NCI-H2196 treated with DMSO at 0.1 percent for 48 hours (cell line): Measurements from ENCODE around the gene CFAP58.

Experiments used
- DNase-seq: peaks from one replicate; lab custom pipeline; 2025; ENCODE audit not compliant: unreplicated experiment; lab: John Stamatoyannopoulos, UW

Gene CFAP58

DNA sequence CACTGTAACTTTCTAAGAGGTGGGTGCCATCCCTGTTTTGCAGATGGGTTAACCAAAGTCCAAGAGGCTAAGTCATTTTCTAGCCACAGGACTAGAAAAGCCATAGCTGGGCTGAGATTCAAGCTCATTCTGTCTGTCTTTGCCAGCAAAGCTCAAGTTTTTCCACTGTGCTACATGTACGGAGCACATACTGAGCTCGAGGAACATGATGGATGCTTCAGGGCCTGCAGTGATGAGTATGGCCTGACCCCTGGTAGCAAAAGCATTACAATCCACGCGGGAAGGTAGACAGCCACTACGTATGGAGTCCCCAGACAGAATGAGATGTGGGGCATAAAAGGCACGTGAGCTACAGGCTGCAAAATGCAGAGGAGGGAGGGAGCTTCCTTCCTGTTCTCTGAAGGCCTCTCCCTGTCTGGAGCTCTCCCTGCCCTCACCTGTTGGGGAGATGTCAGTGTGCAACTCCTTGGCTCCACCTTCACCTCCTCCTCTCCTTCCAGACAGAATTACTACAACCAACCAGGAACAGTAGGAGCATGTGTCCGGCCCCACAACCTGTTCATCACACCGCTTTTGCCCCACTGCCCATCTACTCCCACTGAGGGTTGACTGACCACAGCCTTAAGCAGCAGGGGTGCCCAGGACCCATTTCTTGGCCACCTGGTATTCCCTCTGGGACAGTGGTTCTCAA lies 31.8 kb upstream of the CFAP58 start:
- no peak for DNase-seq

DNA sequence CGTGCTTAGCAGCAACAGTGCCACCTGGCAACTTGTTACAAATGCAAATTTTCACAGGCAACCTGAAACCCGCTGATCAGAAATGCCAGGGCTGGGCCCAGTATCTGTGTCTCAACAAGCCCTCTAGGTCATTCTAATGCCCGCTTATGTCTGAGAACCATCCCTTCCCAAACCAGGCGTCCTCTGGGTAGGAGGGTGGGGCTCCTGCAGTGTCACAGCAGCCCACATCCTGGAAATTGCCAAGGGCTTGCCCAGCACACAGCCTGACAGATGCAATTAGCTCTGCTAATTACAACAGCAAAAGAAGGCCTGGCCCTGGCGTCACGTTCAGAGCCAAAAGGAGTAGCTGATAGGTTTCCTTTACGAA lies 31.2 kb upstream of the CFAP58 start:
- no peak for DNase-seq

DNA sequence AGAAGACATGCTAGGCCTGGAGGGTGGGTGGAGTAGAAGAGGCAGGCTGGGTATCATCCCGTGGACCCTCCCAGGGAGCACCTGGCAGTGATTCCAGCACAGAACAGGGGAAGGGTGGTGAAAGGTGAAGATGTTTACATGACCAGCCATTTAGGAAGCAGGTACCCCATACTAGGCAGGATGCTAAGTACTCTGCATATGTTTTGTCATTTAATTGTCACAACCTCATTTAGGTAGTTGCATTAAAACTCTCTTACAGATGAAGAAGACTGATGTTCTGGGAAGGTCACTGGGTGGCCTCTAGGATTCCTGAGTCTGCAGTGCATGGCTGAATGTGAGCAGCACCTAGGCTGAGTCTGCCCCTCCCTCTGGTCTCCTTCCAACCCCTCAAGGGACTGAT lies 30.5 kb upstream of the CFAP58 start:
- DNase-seq = no peak

DNA sequence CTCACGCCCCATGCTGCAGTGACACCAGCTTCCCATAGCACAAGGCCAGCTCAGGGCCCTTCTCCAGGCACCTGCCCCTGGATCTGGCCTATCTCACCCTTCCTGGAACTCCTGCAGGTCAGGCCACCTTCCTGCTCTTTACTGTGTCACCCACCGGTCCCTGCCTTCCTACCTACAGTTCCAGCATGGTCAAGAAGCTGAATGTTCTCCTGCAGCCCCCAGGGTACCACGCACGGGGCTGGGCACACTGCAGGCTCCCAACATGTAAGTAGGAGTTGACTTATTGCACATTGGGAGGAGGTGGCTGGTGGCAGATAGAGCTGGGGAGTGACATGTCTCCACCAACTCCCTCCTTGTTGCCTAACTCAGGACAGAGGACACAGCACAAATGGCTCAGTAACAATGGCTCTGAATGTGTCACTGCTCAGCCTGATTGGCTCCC lies 29.9 kb upstream of the CFAP58 start:
- DNase-seq = no peak

DNA sequence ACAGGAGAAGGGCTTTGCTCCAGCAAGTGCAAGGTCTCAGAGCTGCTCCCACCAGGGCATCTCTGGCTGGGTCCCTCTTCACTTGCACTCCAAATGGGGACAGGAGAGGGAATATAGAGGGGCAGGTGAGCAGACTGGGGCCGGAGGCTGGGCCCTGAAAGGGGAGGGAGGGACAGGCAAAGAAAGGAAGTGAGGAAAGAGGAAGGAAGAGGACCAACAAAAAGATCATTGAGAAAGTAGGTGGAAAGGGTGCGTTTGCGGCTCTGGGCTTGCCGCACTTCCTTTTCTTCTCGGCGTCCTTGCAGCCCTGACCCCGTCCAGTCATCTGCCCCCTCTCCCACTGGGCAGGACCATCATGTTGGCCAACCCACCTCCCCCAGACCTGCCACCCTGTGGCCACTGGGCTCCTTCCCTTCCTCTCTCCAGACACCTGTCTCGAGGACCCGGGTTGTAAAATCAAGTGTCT lies 29.4 kb upstream of the CFAP58 start:
- DNase-seq = no peak

DNA sequence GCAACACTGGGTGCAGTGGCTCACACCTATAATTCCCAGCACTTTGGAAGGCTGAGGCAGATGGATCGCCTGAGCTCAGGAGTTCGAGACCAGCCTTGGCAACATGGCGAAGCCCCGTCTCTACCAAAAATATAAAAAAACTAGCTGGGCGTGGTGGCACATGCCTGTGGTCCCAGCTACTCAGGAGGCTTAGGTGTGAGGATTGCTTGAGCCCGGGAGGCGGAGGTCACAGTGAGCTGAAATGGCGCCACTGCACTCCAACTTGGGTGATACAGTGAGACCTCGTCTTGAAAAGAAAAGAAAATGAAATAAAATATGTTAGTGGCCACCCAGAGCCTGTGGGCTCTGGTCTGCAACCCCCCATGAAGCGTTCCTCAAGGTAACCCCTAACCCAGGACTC lies 28.7 kb upstream of the CFAP58 start:
- DNase-seq = no peak

DNA sequence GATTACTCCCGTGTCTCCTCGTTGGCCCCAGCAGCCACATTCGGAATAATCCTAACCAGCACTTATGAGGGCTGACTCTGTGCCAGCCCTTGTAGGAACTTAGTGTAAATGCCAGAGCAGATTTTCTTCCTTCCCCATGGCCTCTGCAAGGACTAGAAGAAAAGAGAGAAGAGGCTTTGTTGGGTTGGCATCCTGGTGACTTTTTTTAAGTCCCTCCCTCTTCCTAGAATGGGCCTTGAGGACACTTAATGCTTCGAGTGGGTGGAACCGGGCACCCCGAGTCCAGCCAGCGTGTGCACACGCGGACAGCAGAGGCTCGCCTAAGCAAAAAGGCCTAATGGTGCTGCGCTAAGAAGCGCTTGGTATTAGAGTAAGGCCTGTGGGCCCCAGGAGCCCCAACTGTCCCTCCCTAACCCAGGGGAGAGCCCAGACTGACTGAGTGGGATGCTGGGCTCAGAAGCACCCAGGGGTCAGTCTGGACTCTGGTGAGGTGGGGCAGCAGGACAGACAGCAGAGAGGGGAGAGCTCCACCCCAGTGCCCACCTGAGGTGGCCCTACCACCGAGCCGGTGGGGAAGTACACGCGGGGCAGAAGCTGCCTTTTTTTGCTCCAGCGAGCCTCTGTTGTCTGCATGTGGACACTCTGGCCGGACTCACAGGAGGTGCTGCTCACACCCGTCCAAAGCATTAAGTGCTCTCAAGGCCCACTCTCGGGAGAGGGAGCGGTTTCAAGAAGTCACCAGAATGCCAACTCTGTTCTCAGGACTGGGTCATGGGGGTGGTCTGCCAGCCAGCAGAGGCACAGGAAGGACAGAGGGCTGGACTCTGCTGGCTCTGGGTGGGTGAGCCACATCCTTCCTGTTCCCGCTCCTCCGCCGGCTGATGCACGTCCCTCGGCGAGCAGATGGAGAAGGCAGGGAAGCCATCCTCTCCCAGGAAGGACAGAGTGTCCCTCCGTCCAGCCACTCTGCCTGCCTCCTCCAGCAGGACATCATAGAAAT lies 27.9 kb upstream of the CFAP58 start:
- no peak for DNase-seq

DNA sequence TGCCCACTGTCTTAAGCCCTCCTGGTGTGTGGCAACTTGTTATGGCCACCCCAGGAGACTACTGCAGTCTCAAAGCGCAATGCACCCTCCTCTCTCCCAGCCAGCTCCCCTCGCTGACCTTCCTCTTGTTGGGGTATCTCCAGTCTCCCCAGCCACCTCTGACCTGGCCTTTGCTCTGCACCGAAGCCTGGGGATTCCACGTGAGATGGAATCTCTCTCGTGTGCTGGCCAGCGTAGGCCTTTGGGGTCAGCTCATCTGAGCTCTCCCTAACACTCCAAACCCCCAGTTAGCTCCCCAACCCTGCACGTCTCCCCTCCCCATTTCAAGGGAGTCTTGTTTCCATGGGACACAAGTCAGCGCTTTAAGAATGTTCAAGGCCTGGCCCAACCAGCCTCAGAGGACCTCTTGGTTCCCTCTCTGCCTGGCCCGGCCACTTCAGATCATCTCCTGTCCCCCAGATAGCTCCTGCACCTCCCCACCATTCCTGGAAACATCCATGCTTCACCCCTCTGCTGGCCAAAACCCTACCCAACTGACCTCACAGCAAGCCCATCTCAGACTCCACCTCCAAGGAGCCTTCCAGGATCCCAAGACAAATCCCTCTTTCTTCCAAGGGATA lies 26.5 kb upstream of the CFAP58 start:
- DNase-seq = no peak

DNA sequence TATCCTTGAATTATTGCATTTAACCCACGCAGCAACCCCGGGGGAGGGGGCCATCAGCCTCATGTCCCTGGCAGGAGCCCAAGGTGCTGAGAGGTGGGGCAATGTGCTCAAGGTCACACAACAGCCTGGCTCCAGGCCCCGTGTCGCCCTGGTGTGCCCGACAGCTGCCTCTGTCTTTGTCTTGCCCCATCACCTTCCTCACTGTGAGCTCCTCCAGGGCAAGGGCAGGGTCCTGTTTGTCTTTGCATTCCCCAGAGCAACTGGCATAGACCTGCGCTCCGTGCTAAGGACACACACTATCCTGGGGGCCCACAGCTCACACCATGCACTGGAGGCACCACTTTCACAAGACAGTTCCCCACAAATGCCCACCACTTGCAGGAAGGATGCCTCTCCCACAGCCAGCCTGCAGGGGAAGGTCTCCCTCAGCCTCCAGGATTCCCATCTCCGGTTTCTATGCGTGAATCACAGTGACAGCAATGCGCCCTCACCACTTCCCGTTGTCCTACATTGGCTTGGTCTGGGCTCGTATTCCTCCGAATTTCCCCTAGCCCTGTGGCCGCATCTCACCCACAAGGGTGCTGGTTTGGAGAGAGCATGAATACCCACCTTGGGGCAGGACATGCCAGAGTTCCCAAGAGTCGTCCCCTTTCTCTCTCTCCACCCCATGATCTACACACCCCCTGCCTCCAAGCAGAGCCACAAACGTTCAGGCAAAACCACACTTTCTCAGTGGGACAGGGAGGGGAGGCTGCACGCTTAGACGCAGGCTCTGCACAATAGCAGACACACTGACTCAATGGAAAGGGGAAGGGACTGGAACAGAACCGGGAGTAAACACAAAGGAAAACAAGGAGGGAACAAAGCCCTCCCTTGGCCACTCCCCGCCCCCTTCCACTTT lies 25.6 kb upstream of the CFAP58 start:
- DNase-seq = no peak

DNA sequence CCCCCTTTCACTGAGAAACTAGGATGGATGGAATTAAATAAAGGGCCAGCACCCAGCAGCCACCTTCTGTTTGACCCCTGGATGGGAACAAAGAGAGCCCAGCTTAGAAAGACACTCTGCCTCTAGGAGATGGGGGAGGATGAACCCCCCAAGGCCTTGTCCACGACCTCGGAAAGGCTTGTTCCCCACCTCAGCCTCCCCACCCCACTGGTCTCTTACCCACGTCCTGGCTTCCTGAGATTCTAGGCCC lies 25.1 kb upstream of the CFAP58 start:
- DNase-seq = no peak

DNA sequence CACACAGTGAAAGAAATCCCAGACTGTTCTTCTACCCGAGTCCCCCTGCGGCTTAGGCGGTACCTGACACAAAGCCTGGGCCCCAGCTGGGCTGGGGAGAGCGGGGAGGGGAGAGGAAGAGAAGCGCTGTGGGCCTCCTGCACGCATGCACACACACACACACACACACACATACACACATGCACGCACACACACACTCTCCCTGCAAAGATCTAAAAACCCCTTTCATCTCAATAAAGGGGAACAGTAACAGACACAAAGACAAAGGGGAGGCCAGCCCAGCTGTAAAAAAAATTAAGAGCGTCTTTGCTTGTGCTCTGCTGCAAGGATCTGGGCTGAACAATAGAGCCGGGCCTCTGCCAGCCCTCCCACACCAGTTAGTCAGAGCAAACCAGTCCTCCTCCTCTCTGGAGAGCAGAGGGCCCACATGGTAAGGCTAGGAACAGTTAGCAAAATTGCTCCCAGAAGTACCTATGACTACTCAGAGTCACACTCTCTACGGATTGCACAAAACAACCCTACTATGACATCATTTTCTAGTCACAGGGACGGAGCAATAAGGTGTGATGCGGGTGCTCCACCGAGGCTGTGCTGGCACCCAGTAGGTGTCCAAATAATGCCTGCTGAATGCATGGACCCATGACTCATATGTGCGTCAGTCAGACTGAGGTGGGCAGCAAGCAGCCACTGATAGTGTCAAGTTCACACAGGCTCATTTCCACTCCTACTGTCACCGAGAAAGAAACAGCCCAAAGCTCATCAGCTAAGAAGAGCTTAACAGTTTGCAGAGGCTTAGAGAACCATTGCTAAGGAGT lies 24.5 kb upstream of the CFAP58 start:
- DNase-seq = no peak

DNA sequence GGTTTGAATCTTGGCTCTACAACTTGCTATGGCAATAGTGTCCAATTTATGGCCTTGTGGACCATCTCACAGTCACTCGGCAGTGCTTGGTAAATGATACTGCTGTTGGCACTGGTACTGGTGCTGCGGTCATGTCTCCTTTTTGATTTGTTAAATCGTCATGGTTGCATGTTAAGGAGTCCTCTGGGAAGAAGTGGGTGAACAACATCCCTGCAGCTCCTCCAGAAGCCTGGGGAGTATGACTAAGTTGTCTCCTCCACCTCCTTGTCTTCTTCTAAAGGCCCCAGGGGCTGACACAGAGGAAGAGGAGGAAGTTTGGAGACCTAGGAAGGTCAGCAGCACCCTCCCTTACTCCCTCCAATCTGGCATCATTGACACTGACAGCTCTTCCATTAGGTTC lies 23.9 kb upstream of the CFAP58 start:
- DNase-seq = no peak

DNA sequence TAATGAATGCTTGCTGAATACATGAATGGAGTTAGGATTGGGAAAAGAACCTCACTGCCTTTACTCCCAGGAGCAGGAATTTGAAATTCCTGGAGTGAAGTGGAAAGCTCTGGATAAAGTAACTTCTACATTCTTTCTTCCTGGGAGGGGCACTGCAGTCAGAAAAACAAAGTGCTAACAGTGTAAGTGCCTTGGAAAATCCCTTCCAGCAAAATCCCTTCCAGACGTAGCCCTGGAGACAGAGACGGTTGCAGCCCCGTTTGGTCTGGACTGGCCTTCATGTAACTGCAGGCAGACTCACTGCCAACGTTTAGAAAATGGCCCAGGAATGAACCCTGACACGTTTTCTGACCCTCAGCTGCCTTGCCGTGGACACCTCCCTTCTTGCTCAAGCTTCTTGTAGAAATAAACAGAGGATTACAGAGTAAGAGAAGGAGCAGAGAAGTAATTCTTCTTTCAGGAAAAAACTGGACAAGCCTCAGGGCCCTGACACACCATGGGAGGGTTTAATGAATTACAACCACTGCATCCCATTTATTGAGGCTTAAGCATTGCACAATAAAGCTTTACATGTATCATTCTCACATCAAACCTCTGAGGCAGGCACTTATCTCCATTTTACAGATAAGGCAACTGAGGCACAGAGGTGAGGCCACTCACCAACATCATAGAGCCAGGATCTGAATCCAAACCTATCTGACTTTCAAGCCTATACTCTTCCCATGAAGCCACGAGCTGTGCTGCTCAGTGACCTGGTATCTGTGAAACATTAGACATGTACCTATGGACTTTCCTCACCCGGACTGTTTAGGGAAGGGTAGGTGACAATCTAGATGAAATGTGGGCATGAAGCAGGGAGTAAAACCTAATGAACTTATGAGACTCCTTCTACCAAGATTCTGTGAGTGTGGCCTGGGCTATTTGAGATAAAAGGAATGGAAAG lies 23.2 kb upstream of the CFAP58 start:
- no peak for DNase-seq

DNA sequence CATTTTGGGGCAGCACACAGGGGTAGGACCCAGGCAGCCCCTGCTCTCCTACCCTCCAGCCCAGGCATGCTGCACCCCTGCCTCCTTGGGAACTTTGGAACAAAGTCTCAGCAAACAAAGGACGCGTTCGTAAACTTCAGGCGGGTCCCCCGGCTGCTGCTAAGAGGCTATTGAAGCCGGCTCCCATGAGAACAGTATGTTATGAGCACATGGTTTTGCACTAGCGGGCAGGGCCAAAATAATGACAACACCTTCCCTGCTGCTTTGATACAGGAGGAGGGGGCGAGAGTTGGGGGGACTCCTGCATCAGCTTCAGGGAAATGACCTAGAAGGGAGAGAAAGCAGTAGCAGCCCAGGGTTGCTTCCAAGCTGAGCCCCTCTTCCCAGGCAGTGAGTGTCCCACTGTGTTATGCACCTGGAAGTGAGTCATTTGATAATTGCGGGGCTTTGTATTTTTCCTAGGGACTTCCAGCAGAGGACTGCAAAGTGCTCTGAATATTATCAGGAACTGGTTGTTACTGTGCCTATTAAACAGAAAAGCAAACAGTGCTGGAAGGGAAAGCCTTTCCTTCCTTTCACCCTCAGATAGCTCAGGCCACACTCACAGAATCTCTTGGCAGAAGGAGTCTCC lies 22.3 kb upstream of the CFAP58 start:
- no peak for DNase-seq

DNA sequence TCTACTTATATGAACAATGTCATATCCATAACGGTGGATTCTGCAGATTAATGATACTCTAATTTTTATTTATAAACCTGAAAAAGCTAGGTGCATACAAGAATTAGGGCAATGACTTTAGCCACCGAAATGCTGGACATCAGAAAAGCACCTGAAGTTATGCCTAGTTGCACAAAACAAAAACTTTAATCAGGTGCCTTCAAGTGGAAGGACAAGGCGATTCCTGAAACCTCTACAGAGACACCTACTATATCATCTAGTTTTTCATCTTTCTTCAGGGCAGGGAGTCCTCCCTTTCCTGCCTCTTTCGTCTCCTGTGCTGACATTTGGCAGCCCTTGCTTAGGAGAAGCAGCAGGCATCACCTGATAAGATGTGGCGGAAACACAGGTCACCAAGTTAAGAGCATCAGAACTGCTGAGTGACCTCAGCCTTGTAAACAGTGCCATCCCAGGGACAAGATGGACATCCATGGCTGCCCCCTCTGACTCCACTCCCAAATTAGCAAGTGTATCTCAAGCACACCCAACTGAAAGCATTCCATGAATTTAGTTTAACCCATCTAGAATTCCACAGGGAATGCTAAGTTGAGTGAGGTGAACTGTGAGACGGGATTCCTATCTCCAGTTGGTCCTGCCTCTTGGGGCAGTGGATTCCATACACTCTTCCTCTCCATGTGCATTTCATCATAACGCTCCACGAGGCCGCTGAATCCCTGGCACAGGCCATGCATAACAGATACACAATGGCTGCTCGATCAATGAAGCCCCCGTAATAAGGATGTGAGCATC lies 21.2 kb upstream of the CFAP58 start:
- DNase-seq = no peak

DNA sequence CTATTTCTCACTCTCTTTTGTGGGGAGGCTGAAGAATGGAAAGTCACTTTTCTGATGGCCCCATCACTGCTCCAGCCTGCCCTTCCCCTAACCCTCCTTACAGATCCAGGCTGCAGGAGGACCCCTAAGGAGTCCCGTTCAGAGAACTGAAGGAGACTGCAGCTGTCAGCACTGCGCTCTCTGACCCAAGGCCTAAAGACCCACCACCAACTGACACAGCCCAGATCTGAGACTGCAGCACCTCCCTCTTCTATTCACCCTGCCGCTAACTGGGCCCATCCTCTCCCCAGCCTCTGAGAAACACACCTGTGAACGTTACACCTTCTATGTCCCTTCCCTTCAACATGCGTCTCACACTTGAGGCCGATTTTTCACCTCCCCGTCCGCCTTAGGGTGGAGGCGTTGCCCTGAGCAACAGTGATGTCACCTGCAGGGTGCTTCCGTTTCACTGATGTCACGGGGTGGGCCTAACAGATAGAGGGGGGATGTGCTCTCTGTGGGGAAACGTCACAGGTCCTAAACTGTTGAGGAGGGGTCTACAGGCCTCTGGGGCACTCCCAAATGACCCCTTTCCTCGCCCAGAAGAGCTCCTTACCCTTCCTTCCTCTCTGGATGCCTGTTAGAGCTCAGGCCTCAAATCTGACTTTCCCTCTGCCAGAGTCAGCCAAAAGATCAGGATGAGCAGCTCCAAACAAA lies 20.5 kb upstream of the CFAP58 start:
- DNase-seq = no peak

DNA sequence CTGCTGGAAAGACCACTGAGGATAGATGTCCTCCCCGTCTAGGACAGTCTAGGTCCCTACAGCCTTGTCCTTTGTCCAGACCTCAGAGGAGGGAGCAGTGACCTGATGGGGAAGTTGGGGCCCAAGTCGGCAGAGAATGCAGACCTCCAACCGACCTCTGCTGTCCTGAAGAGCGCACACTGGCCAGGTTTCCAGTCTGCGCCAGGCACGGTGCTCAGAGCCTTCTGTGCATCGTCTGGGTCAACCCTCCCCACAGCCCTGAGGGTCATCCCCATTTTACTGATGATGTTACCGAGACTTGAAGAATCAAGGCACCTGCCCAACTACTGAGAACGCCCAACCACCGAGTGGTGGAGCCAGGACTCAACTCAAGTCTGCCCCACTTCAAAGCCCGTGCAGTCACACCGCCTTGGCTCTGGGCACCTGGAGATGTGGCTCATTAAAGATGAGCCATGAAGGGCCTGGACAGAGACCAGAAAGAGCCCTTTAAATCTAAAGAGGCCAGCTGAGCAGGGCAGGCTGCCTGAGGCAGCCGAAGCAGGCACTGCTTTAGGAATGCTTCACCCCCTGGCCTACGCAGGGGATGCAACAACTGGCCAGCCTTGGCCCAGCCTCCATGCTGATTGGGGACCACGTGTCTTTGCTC lies 19.8 kb upstream of the CFAP58 start:
- no peak for DNase-seq
